ENCODE results near the gene MYL2. TPM values are rescaled to one million over a fixed set of nuclear protein-coding genes. Genes with fewer than 3 reads are reported as not detected.

The MYL2 gene
- total and polyA plus RNA-seq, 12 donors, result 9,270 to 56,186 (median 26,130) TPM

DNA sequence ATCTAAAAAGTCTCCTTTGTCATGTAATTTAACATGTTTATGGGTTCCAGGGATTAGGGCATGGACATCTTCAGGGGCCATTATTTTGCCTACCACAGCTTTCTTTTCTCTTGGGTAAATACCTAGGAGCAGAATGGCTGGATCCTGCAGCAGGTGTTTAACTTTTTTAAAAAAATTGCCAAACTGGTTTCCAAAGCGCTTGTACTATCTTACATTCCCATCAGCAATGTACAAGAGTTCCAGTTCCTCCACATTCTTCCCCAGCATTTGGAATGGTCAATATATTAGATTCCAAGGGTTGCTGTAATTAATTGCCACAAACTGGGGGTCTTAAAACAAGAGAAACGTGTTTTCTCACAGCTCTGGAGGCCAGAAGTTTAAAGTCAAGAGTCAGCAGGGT is 27.7 kb upstream of the MYL2 start:
- intact Hi-C loops (cut with DNase I), result no loop called here
- no peak for ATAC-seq
- H3K9me3 ChIP-seq, result peaks cover 0 to 33% (median 14%) of the 10 kb centered on the region in 11 donors
- H3K27ac ChIP-seq, result no peak overlapping the region
- TF ChIP-seq CTCF (IDR thresholded peaks at IDR 0.05), result no peak
- H3K4me1 ChIP-seq, result no peaks in the 10 kb centered on the region
- 71 to 82% methylated on average over 2 of the region's 2 CpGs for WGBS, 2 donors
- H3K27me3 ChIP-seq, result no peaks in the 10 kb centered on the region
- DNase-seq, result no peak
- no peak overlapping the region for H3K4me3 ChIP-seq
- H3K36me3 ChIP-seq, result no peaks in the 10 kb centered on the region

GRCh38 chr12:110943373-110943772 is 23.0 kb upstream of the MYL2 start:
- Histone ChIP-seq H3K4me1 (no peaks in the 10 kb centered on the region), H3K9me3 (peaks cover 0 to 32% (median 14%) of the 10 kb centered on the region in 11 donors), H3K27me3 (peaks cover 0 to 3% (median 0%) of the 10 kb centered on the region in 7 donors), H3K27ac (no peak overlapping the region), H3K4me3 (no peak overlapping the region), H3K36me3 (no peaks in the 10 kb centered on the region)
- WGBS, 2 donors, result 43 to 54% methylated on average over 2 of the region's 2 CpGs
- no peak for DNase-seq
- intact Hi-C loops (cut with DNase I), result loop anchor here in 3 of 10 donors (5.0 kb wide), 3 partner anchors 354 to 369 kb away; no protein-coding TSS in a partner anchor
- no peak for TF ChIP-seq CTCF (IDR thresholded peaks at IDR 0.05)
- no peak for ATAC-seq

DNA sequence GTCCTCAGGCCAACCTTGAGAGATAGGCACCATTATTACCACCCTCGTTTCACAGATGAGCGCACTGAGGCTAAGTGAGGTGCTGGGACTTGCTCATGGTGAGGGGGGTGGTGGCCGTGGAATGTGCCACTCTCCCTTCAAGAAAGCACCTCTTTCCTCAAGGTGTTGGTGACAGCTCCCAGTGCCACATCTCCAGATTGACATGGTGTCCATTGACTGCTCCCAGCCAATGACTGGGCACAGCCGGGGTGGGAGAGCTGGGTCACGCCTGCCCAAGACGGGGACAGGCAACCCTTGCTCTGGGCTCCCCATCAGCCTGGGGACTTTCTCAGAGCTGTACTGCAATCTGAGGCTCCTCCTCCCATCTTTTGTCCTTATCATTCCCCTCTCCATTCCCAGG is 21.0 kb upstream of the MYL2 start:
- no peaks in the 10 kb centered on the region for H3K36me3 ChIP-seq
- DNase-seq (no peak), ATAC-seq (no peak)
- TF ChIP-seq CTCF (IDR thresholded peaks at IDR 0.05), result no peak
- peaks cover 0 to 16% (median 10%) of the 10 kb centered on the region in 11 donors for H3K9me3 ChIP-seq
- H3K27me3 ChIP-seq, result peaks cover 0 to 12% (median 3%) of the 10 kb centered on the region in 7 donors
- intact Hi-C loops (cut with DNase I), result loop anchor here in 3 of 10 donors (5.0 kb wide), 3 partner anchors 356 to 371 kb away; no protein-coding TSS in a partner anchor
- H3K27ac ChIP-seq, result no peak overlapping the region
- H3K4me3 ChIP-seq, result no peak overlapping the region
- peaks cover 0 to 10% (median 4%) of the 10 kb centered on the region in 9 donors for H3K4me1 ChIP-seq
- 82% methylated on average over 6 of the region's 6 CpGs for WGBS, 2 donors

DNA sequence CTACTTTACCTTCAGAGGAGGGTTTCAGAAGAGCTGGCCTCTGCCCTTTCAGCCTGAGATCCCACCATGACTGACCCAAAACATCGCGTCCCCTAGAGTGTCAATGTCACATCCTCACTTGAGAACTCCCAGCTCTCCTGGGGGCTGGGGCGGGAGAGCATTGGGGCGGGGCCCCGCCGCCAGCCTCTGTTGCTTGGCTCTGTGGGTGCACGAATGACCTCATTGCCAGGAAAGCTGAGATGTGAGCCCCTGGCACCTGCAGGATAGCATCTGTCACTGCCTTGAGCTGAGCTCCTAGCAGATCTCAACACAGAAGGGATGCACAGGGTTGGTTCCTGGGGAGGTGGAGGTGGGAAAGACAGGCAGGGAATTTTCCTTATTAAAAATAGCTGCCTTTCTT is 20.6 kb upstream of the MYL2 start:
- no peak overlapping the region for H3K4me3 ChIP-seq
- H3K27ac ChIP-seq, result no peak overlapping the region
- ATAC-seq (no peak), DNase-seq (no peak)
- H3K4me1 ChIP-seq, result peaks cover 0 to 14% (median 4%) of the 10 kb centered on the region in 9 donors
- H3K36me3 ChIP-seq, result no peaks in the 10 kb centered on the region
- peaks cover 0 to 12% (median 6%) of the 10 kb centered on the region in 7 donors for H3K27me3 ChIP-seq
- TF ChIP-seq CTCF (IDR thresholded peaks at IDR 0.05), result no peak
- intact Hi-C loops (cut with DNase I), result loop anchor here in 3 of 10 donors (5.0 kb wide), 3 partner anchors 356 to 371 kb away; no protein-coding TSS in a partner anchor
- H3K9me3 ChIP-seq, result peaks cover 0 to 12% (median 6%) of the 10 kb centered on the region in 11 donors
- 63 to 64% methylated on average over 7 of the region's 7 CpGs for WGBS, 2 donors
